Epithelial cell of proximal tubule (primary cell): ENCODE results near the gene ZNF280A. TPM values are rescaled to one million over a fixed set of nuclear protein-coding genes. Genes with fewer than 3 reads are reported as not detected.
"Not testable (repeated sequence)": the region's sequence is repeated elsewhere in the genome, so short reads cannot be mapped to it uniquely, and the experiment has no call there.

ENCODE experiments used
- DNase-seq: peaks from one replicate; pipeline ENCODE4 v3.0.0-alpha.2; 2011; ENCODE audit warnings: low read depth
- H3K4me3 ChIP-seq: 2 replicates; pipeline ENCODE4 v1.5.1; 2011; ENCODE audit warnings: low read depth, mild to moderate bottlenecking, low read length
- total RNA-seq: library from RNA; depleted of rRNA; stranded (reverse); fragments of >200 nt; gene quantifications from 2 replicates; pipeline ENCODE4 v1.2.3, GENCODE V29; 2015
- TF ChIP-seq, protein P1 (sequence below): conservative IDR thresholded peaks from 2 replicates; pipeline ENCODE4 v1.5.1; 2012; ENCODE audit warnings: low read depth, mild to moderate bottlenecking, low read length

ZNF280A gene
- total RNA-seq, 1 donor from 2014 or later = not detected

DNA sequence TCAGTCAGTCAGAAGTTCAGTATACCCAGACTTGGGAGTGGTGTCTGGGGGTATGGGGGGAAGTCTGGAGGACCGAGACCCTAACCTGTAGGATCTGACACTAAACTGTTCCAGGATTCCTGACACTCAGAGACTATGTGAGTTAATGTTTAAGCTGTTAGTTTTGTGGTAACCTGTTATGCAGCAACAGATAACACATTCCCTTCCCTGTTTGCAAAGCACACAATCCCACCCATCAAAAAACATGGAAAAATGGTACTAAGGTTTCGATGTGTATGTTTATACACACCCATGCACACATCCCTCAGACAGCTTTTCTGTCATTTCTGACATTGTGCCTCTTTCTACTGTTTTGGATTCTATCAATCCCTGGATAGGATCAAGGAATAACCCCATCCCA is 39.1 kb downstream of the ZNF280A start:
- no peak for DNase-seq
- TF ChIP-seq, protein P1, sequence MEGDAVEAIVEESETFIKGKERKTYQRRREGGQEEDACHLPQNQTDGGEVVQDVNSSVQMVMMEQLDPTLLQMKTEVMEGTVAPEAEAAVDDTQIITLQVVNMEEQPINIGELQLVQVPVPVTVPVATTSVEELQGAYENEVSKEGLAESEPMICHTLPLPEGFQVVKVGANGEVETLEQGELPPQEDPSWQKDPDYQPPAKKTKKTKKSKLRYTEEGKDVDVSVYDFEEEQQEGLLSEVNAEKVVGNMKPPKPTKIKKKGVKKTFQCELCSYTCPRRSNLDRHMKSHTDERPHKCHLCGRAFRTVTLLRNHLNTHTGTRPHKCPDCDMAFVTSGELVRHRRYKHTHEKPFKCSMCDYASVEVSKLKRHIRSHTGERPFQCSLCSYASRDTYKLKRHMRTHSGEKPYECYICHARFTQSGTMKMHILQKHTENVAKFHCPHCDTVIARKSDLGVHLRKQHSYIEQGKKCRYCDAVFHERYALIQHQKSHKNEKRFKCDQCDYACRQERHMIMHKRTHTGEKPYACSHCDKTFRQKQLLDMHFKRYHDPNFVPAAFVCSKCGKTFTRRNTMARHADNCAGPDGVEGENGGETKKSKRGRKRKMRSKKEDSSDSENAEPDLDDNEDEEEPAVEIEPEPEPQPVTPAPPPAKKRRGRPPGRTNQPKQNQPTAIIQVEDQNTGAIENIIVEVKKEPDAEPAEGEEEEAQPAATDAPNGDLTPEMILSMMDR = no peak
- H3K4me3 ChIP-seq = no peak overlapping the region

DNA sequence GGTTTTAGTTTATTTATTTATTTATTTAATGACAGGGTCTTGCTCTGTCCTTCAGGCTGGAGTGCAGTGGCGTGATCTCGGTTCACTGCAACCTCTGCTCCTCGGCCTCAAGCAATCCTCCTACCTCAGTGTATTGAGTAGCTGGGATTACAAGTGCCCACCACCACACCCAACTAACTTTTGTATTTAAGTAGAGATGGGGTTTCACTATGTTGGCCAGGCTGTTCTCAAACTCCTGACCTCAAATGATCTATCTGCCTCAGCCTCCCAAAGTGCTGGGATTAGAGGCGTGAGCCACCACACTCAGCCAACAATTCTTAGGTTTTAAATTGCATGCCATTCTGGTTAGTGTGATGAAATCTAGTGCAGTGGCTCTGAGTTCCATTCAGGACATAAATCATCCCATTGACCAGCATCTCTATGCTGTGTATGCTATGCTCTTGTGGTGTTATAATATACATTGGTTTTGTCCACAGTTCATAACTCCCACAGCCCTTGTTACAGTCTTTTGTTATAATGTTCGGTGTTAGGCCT is 40.0 kb downstream of the ZNF280A start:
- no peak overlapping the region for H3K4me3 ChIP-seq
- no peak for DNase-seq
- TF ChIP-seq, protein P1 = no peak

DNA sequence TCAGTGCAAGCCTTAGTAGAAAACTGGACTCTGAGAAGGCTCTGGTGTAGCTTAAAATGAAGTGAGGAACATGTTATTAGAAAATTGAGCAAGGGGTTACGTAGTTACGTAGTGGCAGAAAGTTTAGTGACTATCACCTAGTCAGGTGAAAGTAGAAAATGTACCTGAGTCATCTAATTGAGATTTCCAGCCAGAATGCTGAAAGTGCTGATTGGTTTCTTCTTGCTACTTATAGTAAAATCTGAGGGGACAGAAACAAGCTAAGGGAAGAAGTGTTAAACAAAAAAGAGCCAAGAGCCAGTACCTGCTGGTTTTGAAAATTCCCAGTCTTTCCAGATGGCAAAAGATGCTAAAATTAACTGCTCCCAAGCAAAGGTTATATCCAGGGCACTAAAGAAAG is 41.0 kb downstream of the ZNF280A start:
- TF ChIP-seq, protein P1 = no peak
- no peak overlapping the region for H3K4me3 ChIP-seq
- DNase-seq = no peak

DNA sequence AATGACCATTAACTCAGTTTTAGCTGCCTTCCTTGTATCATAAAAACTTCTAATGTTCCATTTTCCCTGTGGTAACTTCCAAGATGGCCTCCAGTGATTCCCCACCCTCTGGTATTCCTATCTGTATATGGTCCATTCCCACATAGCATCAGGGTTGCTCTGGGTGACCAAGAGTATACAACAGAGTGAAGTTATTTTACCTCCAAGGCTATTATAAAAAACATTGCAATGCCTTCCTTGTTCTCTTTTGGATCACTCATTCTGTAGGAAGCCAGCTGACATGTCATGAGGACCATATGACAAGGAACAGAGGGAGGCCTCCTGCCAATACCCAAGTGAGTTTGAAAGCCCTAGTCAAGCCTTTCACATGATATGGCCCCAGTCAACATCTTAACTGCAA is 41.6 kb downstream of the ZNF280A start:
- DNase-seq = no peak
- no peak overlapping the region for H3K4me3 ChIP-seq
- TF ChIP-seq, protein P1 = no peak

DNA sequence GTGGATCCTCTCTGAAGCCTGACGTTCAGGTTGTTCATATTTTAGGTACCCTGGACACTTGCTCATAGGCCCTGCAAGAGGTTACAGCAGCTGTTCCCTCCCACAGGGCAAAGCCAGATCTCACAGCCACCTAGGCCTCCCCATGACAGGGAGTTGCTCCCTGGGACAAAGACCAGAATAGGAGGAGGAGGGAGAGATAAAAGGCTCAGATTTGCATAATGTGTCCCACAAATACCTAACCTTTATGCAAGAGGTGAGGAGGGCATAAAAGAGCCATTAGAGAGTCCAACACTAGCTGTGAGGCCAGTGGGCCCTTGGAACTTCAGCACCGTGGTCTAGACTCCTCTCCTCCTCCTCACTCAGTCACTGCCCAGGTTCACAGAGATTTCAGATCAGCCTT is 45.3 kb downstream of the ZNF280A start:
- TF ChIP-seq, protein P1 = no peak
- DNase-seq = no peak
- no peak overlapping the region for H3K4me3 ChIP-seq

DNA sequence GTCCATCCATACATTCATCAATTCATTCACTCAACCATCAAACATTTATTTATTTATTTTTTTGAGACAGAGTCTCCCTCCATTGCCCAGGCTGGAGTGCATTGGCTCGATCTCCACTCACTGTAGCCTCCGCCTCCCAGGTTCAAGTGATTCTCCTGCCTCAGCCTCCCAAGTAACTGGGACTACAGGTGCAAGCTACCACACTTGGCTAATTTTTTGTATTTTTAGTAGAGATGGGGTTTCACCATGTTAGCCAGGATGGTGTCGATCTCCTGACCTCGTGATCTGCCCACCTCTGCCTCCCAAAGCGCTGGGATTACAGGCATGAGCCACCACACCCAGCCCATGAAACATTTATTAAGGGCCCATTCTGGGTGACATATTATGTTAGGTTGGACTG is 49.0 kb downstream of the ZNF280A start:
- DNase-seq, H3K4me3 ChIP-seq: not testable (repeated sequence)

DNA sequence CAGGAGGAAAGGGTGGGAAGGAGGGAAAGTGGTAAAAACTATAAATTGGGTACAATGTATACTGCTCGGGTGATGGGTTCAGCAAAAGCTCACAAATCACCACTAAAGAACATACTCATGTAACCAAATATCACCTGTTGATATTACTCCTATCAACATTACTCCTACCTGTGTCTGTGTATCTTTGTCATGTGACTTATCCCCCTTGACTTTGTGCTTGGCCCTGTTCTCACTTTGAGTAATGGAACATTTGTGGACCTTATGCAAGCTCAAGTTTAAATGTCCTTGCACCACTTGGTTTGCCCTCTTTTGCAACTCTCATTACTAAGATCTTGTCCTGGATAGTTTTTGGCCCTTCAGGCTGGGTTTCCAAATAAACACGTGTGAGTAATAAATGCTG is 50.5 kb downstream of the ZNF280A start:
- TF ChIP-seq, protein P1 = no peak
- DNase-seq = no peak
- H3K4me3 ChIP-seq = no peak overlapping the region

DNA sequence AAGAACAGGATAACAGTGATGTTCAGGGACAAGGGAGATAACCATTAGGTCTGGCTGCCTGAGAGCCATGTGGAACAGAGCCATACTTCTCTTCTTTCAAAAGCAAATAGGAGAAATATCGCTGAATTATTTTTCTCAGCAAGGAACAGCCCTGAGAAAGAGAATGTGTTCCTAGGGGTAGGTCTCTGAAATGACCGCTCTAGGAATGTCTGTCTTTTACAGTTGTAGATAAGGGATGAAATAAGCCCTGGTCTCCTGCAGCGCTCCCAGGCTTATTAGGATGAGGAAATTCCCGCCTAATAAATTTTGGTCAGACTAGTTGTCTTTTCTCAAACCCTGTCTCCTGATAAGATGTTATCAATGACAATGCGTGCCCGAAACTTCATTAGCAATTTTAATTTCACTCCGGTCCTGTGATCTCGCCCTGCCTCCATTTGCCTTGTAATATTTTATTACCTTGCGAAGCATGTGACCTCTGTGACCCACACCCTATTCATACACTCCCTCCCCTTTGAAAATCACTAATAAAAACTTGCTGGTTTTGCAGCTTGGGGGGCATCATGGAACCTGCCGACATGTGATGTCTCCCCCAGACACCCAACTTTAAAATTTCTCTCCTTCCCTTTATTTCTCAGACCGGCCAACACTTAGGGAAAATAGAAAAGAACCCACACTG is 51.1 kb downstream of the ZNF280A start:
- not testable (repeated sequence) for H3K4me3 ChIP-seq, DNase-seq
